HCT116 (cell line): ENCODE results near the gene GON4L. TPM values are rescaled to one million over a fixed set of nuclear protein-coding genes. Genes with fewer than 3 reads are reported as not detected.
"Not testable (repeated sequence)": the region's sequence is repeated elsewhere in the genome, so short reads cannot be mapped to it uniquely, and the experiment has no call there.

ENCODE experiments used
- ATAC-seq: fragments of 200-7000 bp; cut with Tn5 transposase; 2 replicates; pipeline ENCODE4 v1.9.1; 2020; ENCODE audit warnings: mild to moderate bottlenecking, moderate library complexity
- BruUV-seq: library from RNA; stranded (reverse); fragments of 400-500 nt; replicated peaks from 2 replicates; lab custom pipeline; 2021; lab: Mats Ljungman, UMichigan
- CTCF ChIA-PET: fragments of 300-600 bp; sonication (Branson Sonifier 250); formaldehyde crosslinking; loops from one replicate; lab custom pipeline; 2021; ENCODE audit warnings: antibody characterized with exemption; lab: Charles Lee
- POLR2A ChIA-PET: fragments of 300-600, 350-600 bp; sonication (Branson Sonifier 250); formaldehyde crosslinking; loops from one replicate; lab custom pipeline; 2021; ENCODE audit warnings: antibody characterized with exemption; lab: Charles Lee
- RAD21 ChIA-PET, 2 experiments: fragments of 300-600 bp; sonication (Branson Sonifier 250); formaldehyde crosslinking; loops; one replicate each; lab custom pipeline; 2023; ENCODE audit warnings: low total read pairs in 2 of 2; ENCODE audit not compliant: uncharacterized antibody in 2 of 2, unreplicated experiment in 2 of 2, low non-redundant PET in 1 of 2; lab: Charles Lee
- DNase-seq: peaks from one replicate; pipeline ENCODE4 v3.0.0-alpha.2; 2010; ENCODE audit warnings: low read depth, low spot score
- H2AFZ ChIP-seq: fragments of 200-600 bp; shearing (Covaris generic), sonication (generic); 2 replicates; pipeline ENCODE4 v1.6.1; 2017; ENCODE audit warnings: low read depth, mixed run types, mixed read lengths, antibody characterized with exemption, low read length; ENCODE audit not compliant: poor library complexity, severe bottlenecking
- H3K27ac ChIP-seq: 2 replicates; pipeline ENCODE4 v1.5.1; 2012; ENCODE audit warnings: low read depth, low read length
- H3K27me3 ChIP-seq: fragments of 200-600 bp; sonication (generic); 2 replicates; pipeline ENCODE4 v1.6.1; 2016; ENCODE audit warnings: mixed run types, low read length, mixed read lengths; ENCODE audit not compliant: insufficient read depth
- H3K36me3 ChIP-seq, 2 experiments: fragments of 200-500 bp in 1 of 2; fragments of 200-600 bp in 1 of 2; sonication (Bioruptor generic) in 1 of 2; sonication (generic) in 1 of 2; 2 replicates each; pipeline versions ENCODE4 v1.5.1 to v1.6.1; 2014 to 2016; ENCODE audit warnings: low read length in 2 of 2, inconsistent platforms in 1 of 2, mixed read lengths in 1 of 2, mixed run types in 1 of 2; ENCODE audit not compliant: insufficient read depth in 2 of 2, control insufficient read depth in 1 of 2
- H3K4me1 ChIP-seq, 2 experiments: fragments of 200-600 bp in 1 of 2; sonication (generic) in 1 of 2; 2 replicates each; pipeline versions ENCODE4 v1.5.1 to v1.6.1; 2012 to 2017; ENCODE audit warnings: low read length in 2 of 2, inconsistent platforms in 1 of 2, mild to moderate bottlenecking in 1 of 2, mixed read lengths in 1 of 2, mixed run types in 1 of 2, moderate library complexity in 1 of 2; ENCODE audit not compliant: insufficient read depth in 2 of 2, control insufficient read depth in 1 of 2
- H3K4me2 ChIP-seq: fragments of 200-600 bp; sonication (generic); 2 replicates; pipeline ENCODE4 v1.6.1; 2017; ENCODE audit warnings: mixed run types, low read length, mixed read lengths
- H3K4me3 ChIP-seq, 2 experiments: fragments of 200-600 bp in 1 of 2; sonication (generic) in 1 of 2; replicated peaks in 1 of 2; 2 replicates each; pipeline ENCODE4 v1.5.1; 2011 to 2016; ENCODE audit warnings: low read length in 2 of 2, control low read depth in 1 of 2, low read depth in 1 of 2, mild to moderate bottlenecking in 1 of 2, mixed read lengths in 1 of 2, mixed run types in 1 of 2
- H3K79me2 ChIP-seq: fragments of 200-600 bp; sonication (generic); 2 replicates; pipeline ENCODE4 v1.6.1; 2017; ENCODE audit warnings: mild to moderate bottlenecking, mixed run types, low read length, moderate library complexity, mixed read lengths; ENCODE audit not compliant: insufficient read depth
- H3K9ac ChIP-seq: fragments of 200-600 bp; sonication (generic); 2 replicates; pipeline ENCODE4 v1.6.1; 2016; ENCODE audit warnings: low read length, mixed read lengths
- H3K9me2 ChIP-seq: fragments of 200-600 bp; sonication (generic), shearing (Covaris generic); 2 replicates; pipeline ENCODE4 v1.6.1; 2017; ENCODE audit warnings: mixed run types, mild to moderate bottlenecking, moderate library complexity; ENCODE audit not compliant: insufficient read depth
- H3K9me3 ChIP-seq, 2 experiments: fragments of 200-500 bp in 1 of 2; fragments of 200-600 bp in 1 of 2; sonication (Bioruptor generic) in 1 of 2; sonication (generic) in 1 of 2; 2 replicates each; pipeline ENCODE4 v1.6.1; 2014 to 2017; ENCODE audit warnings: low read length in 2 of 2, mixed read lengths in 2 of 2, inconsistent platforms in 1 of 2, low read depth in 1 of 2, mild to moderate bottlenecking in 1 of 2, mixed run types in 1 of 2, moderate library complexity in 1 of 2; ENCODE audit not compliant: control insufficient read depth in 1 of 2, insufficient read depth in 1 of 2
- H4K20me1 ChIP-seq: fragments of 200-600 bp; sonication (generic), shearing (Covaris generic); 2 replicates; pipeline ENCODE4 v1.6.1; 2017; ENCODE audit warnings: mixed run types, mild to moderate bottlenecking, moderate library complexity; ENCODE audit not compliant: insufficient read depth
- EGR1 ChIP-seq: IDR thresholded peaks from 2 replicates; pipeline ENCODE4 v1.6.1; 2012; ENCODE audit warnings: low read depth
- MAX ChIP-seq: IDR thresholded peaks from 2 replicates; pipeline ENCODE4 v1.6.1; 2012
- POLR2A ChIP-seq: IDR thresholded peaks from 2 replicates; pipeline ENCODE4 v1.7.0; 2011; ENCODE audit warnings: borderline replicate concordance; ENCODE audit not compliant: insufficient read depth, insufficient read length; ENCODE audit errors: extremely low read depth
- POLR2AphosphoS5 ChIP-seq: IDR thresholded peaks from 2 replicates; pipeline ENCODE4 v1.6.1; 2011; ENCODE audit warnings: mild to moderate bottlenecking, low read depth, low read length, moderate library complexity
- SIN3A ChIP-seq: IDR thresholded peaks from 2 replicates; pipeline ENCODE4 v1.6.1; 2012; ENCODE audit warnings: low read depth
- SP1 ChIP-seq: IDR thresholded peaks from 2 replicates; pipeline ENCODE4 v1.6.1; 2012; ENCODE audit warnings: low read depth
- intact Hi-C: fragments of 100-400 bp; cut with micrococcal nuclease; formaldehyde crosslinking; loops from 2 replicates; pipeline ENCODE4 v1.10.0; 2022
- total RNA-seq: library from RNA; stranded (reverse); gene quantifications from one replicate; pipeline ENCODE4 v1.2.1, GENCODE V29; 2021; ENCODE audit not compliant: unreplicated experiment

Gene GON4L
- total RNA-seq, 1 experiment from 2014 or later = 40.8 TPM

DNA sequence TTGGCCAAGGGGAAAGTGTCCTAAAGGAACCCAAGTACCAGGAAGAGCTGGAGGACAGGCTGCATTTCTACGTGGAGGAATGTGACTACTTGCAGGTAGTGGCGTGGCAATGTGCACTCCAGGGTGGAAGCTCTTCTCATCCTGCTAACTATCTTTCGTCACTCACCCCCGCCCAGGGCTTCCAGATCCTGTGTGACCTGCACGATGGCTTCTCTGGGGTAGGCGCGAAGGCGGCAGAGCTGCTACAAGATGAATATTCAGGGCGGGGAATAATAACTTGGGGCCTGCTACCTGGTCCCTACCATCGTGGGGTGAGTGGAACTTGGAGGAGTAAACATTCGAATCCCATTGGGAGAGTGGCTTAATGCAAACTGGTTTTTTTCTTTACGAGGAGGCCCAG, 109.4 kb downstream of the GON4L start:
- RAD21 ChIA-PET, POLR2A ChIA-PET, DNase-seq, H3K9me2 ChIP-seq, H3K27me3 ChIP-seq, H3K4me1 ChIP-seq, H3K4me3 ChIP-seq, H3K79me2 ChIP-seq, H3K27ac ChIP-seq, intact Hi-C loops, H3K9me3 ChIP-seq, H3K9ac ChIP-seq, ATAC-seq, H4K20me1 ChIP-seq, BruUV-seq, H2AFZ ChIP-seq, H3K4me2 ChIP-seq, H3K36me3 ChIP-seq, CTCF ChIA-PET: not testable (repeated sequence)

DNA sequence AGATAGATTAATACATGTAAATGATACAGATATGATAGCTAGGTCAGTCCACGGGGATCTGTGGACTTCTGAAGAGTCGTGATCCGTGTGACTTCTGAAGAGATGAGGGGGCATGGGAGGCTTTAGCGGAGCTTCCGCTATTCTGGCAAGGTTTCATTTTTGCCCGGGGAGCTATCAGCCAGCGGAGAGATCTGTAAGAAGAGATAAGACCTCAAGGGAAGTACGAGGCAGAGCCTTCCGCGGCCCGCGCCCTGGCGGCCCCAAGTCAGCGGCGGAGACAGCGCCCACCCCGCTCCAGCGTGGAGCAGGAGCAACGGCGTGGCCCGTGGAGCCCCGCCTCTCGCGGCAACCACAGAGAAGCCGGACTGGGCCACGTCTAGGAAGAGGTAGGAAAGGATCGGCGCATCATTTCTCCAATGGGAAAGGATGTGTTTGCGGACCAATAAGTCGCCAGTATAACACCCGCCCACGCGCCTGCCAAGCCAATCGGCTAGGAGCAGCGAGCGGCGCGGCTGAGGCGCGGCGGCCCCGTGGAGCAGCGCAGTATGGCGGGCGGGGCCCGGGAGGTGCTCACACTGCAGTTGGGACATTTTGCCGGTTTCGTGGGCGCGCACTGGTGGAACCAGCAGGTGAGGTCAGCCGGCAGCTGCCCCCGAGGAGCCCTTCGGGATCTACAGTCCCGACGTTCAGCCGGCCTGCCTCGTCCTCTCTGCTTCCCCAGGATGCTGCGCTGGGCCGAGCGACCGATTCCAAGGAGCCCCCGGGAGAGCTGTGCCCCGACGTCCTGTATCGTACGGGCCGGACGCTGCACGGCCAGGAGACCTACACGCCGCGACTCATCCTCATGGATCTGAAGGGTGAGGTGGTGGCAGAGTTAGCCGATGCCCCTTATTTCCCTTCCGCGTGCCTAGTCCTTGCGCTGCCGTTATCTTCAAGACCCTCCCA, 111.5 kb downstream of the GON4L start:
- H3K36me3 ChIP-seq, H3K4me1 ChIP-seq, H4K20me1 ChIP-seq, H3K9me2 ChIP-seq, intact Hi-C loops, H3K79me2 ChIP-seq, CTCF ChIA-PET, BruUV-seq, H3K9me3 ChIP-seq, POLR2A ChIA-PET, H3K27me3 ChIP-seq, RAD21 ChIA-PET: not testable (repeated sequence)
- peak overlapping the region; percentile 66 to 78 for H3K4me3 ChIP-seq
- peak; percentile 94 for DNase-seq
- H3K4me2 ChIP-seq = peak overlapping the region; percentile 90
- peak; percentile 94 for ATAC-seq
- H3K27ac ChIP-seq = peak overlapping the region; percentile 24; the same call in 1 of the 2 replicates
- peak overlapping the region; percentile 71 for H3K9ac ChIP-seq
- TF ChIP-seq SIN3A = peak; percentile 81
- TF ChIP-seq EGR1 = peak; percentile 93
- peak; percentile 82 for TF ChIP-seq POLR2AphosphoS5
- TF ChIP-seq MAX = peak; percentile 92
- peak; percentile 35 for TF ChIP-seq SP1
- TF ChIP-seq POLR2A = peak; percentile 87
- H2AFZ ChIP-seq = peak overlapping the region; percentile 85
